GM18907 (cell line): ENCODE results near the gene KLF9.
"Not testable (repeated sequence)": the region's sequence is repeated elsewhere in the genome, so short reads cannot be mapped to it uniquely, and the experiment has no call there.

Experiments
- ATAC-seq: cut with Tn5 transposase; IDR thresholded peaks from one replicate; pipeline ENCODE4 v1.9.1; 2021; ENCODE audit warnings: mild to moderate bottlenecking, moderate library complexity; ENCODE audit not compliant: unreplicated experiment

KLF9 gene

DNA sequence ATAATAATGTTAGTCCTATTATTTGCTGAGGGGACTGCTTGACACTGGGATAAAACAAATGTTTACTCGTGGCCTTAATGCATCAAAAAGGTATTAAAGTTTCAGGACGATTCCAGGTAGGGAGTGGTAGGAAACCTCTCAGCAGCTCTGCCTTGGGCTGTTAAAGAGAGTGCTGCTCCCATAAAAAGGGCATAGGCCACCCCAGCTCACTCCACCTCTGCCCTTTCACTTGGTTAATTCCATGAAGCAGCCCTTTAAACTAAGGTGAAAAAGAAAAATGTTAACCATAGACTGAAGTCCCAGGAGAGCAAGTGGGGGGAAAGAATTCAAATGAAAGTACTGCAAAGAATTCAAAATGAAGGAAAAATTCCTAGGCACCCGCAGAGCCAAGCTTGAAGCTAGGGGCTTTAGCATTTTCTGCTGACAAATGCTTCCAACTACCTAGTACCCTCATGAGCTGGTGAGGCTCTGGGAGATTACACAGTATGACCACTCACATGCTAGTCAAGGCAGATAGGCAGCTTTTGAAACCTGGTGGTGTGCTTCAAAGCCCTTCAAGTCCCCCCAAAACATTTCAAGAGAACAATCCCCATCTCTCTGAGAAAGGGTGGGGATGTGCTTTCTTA is 8.5 kb downstream of the KLF9 start:
- peak; percentile 34 for ATAC-seq

DNA sequence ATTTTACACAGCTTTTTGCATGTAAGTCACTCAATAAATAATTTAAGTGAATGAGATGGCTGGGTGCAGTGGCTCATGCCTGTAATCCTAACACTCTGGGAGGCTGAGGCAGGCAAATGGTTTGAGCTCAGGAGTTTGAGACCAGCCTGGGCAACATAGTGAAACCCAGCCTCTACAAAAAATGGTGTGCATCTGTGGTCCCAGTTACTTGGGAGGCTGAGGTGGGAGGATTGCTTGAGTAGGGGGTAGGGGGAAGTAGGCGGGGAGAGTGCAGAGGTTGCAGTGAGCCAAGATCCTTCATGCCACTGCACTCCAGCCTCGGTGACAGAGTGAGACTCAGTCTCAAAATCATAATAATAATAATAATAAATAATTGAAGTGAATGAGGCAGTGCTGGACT is 10.2 kb downstream of the KLF9 start:
- ATAC-seq = no peak

DNA sequence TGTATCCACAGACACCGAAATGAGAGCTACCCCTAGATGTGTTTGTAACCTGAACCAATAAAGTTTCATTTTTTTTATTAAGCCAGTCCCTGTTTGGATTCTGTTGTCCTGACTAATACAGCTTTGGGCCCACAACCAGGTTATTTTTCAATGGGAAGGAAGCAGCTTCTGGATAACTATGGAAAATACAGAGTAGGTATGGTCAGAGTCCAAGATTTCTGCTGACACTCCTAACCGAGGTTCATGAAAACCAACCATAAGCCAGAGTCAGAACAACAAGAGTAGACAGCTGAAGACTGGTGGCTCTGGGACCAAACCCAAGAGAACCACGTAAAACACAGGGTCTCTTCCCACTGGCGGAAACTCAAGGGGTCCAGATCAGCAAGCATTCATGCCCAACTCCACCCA is 10.8 kb downstream of the KLF9 start:
- no peak for ATAC-seq

DNA sequence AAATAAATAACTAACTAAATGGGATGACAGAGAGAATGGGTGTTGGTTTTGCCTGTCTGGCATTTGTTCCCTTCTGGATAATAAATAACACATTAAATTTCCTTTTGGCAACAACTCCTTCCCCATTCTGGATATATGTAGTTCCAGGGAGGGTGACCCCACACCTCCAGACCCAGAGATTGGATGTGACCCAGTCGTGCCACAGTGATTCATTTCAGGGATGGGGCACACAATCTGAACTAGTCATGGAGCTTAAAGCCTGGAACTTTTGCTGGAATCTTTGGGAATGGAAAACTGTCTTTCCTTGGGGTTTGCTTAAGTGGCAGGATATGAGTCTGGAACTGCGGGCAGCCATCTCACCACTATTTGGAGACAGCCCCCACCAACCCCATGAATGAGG is 11.3 kb downstream of the KLF9 start:
- no peak for ATAC-seq

DNA sequence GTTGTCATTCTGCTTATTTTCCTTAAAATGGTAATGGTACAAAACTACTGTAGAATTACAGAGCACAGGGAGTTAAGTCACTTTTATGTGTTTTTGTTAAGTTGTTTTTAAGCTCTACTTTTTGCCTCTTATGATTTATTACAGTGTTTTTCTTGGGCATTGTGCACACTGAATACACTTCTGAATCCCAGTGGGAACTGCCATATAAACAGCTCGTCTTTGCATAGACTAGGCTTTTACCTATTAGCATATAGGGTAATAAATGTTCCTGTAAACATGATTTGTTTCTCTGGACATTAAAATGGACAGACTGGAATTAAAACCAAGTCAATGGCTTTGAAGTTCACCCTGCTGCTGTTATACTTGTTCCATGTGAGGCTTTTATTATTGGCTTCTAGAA is 12.2 kb downstream of the KLF9 start:
- ATAC-seq = no peak

DNA sequence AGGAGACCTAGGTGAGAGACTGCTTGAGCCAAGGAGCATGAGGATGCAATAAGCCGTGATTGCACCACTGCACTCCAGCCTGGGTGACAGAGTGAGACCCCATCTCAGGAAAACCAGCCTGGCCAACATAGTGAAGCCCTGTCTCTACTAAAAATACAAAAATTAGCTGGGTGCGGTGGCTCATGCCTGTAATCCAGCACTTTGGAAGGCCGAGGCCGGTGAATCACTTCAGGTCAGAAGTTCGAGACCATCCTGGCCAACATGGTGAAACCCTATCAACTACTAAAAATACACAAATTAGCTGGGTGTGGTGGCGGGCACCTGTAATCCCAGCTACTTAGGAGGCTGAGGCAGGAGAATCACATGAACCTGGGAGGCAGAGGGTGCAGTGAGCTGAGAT is 13.2 kb downstream of the KLF9 start:
- ATAC-seq = not testable (repeated sequence)

DNA sequence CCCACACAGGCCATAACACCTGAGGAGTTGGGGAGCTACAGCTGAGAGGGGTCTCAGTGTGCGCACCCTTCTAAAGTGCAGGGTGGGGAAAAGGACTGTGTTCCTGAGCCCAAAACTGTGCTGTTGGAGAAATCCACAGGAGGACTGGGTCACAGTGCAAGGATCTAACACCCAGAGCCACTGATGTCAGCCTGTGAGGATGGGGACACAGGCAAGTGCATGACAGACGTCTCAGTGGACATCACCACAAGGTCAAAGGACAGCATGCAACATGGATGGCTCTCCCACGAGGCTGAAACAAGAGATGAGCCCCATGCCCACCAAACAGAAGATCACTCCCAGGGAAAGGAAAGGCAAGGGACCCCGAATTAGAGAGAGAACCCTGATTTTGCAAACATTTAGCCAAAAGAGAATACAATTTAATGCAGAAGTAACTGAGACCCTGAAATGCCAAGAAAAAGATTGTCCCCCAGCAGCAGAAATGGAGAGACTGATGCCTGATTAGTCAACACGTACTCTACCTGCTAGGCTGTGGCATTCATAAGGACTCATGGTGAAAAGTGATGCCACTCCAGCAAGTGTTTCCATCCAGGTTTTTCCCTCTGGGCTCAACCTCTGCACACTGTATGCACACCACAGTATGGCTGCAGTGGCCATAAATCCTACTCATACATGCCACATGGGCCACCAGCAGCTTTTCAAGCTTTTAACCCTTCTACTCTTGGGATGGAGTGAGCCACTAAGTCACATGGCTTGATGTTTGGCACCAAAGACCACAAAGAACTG is 14.2 kb downstream of the KLF9 start:
- no peak for ATAC-seq

DNA sequence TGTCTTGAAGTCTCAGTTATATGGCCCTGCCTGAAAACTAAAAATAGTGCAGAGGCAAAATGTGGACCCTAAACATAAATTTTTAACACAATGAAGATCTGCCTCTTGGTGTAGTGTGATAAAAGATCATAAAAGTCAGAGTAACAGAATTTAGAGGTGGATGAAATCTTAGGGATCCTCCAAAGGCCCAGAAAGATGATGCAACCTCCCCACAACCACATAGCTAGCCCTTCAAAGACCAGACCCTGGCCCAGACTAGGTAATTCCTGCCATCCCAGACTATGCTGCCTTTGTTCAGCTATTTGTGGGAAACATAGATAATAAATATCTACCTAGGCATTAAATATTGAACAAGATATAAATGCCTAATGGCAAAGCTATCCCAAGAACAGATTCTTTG is 15.3 kb downstream of the KLF9 start:
- no peak for ATAC-seq

DNA sequence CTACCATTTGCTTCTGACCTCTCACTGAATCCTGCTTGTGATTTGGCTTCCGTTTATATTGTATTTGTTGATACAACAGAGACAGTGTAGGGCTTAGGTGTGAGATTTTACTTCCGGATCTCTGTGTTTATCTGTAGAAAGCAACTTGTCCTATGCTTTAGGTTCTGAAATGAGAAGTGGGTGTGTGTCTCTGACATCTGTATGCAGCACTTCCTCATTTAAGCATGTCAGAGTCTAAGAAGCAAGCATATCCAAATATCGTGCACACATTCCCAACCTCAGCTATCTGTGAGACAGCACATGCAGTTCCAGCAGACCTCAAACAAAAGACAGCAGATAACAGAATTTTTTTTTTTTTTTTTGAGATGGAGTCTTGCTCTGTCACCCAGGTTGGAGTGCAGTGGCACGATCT is 16.3 kb downstream of the KLF9 start:
- ATAC-seq = peak; percentile 97

DNA sequence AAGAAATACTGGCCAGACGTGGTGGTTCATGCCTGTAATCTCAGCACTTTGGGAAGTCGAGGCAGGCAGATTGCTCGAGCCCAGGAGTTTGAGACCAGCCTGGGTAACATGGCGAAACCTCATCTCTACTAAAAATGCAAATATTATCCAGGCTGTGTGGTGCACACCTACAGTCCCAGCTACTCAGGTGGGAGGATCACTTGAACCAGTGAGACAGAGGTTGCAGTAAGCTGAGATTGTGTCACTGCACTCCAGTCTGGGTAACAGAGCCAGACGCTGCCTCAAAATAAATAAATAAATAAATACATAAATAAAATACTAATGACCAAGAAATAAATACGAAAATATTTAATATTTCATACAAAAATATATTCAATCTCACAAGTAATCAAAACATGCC is 18.8 kb downstream of the KLF9 start:
- ATAC-seq = no peak

DNA sequence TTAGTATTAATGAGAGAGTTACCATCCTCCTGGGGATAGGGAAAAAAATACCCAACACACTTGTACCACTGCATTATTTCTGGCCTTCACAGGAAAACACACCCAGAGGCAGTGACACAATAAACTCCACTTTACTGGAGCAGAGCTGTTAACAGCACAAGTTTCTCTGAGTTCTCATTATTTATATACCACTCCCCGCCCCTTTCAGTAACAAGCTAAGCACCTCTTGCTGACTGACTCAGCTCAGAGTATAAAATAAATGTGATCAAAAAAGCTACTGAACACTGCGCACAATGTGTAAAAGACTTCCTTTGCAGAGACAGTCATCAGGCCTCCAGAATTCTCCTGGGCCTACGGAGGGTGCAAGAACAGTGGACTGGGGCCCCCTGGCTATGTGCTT is 21.6 kb downstream of the KLF9 start:
- no peak for ATAC-seq

DNA sequence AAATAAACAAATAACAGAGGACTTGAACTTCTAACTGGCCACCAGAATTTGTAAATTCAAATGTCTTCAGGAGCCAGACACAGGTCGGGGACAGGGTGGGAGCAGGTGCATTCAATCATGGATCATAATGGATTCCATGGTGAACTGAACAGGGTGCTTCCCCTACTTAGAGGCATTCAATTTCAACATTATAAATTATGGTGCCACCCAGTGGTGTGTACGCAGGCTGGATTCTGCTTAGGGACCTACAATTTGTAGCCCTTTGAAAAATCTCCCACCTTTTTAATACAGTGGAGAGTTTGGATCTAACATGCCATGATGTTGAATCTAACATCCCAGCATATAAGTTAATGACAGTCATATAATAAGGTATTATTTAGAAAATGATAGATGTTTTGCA is 22.3 kb downstream of the KLF9 start:
- peak; percentile 64 for ATAC-seq

DNA sequence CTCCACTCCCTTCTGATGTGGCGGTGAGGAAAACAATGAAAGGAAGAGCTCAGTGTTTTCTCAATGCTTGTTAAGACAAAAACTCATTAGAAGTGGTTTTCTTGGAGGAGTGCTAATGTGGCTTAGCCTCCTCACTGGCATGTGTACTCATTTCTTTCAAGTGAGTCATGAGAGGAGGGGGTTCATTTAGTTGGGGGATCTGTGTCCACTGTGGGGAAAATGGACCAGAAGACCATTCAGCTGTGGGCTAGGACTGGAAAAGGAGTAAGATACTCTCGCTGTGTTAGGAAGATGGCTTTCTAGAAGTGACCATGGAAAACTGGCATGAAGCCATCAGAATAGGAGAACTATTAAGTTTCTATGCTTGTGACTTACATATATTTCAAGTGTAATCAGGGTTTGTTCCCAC is 23.5 kb downstream of the KLF9 start:
- no peak for ATAC-seq

DNA sequence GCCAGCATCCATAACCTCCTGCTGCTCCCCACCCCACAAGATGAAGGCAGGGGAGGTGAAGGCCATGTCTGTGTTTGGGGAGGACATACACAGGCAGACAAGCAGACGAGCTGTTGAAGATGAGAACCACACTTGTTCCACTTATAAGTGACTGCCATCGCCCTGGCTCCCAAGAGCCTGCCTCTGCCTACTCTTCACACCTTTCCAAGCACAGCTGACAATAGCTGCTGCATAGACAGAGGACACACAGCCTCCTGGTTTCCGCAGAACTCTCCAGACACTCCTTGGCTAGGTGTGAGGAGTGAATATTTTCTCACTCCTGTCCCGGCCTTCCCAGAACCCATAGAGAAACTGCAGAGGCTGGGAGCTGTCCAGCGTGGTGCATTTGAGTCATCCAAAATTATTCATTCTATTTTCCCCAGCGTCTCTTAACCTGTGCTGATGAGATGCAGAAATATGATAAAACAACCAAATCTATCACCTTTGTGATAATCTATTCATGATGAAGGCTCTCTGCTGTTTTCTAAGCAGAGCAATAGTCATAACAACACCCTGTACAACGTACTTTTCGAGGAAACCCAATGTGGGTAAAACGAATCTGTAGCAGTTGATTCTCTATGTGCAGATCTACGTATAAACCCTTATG is 24.7 kb downstream of the KLF9 start:
- no peak for ATAC-seq

DNA sequence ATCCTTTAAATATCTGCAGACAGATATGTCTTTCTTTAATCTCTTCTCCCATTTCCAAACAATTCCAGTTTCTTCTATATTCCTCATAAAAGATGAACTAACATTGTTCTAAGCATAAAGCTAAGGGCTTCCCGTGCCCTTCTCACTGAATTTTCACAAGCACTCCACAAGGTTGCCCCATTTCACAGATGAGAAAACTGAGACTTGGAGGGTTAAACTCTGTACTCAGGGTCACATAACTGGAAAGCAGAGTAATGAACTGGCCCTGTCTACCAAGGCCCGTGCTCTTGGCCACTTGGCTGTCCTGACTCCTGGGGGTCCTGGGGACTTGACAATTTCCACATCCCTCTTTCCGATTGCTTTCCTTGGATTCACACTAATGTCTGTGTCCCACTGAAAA is 25.3 kb downstream of the KLF9 start:
- no peak for ATAC-seq

DNA sequence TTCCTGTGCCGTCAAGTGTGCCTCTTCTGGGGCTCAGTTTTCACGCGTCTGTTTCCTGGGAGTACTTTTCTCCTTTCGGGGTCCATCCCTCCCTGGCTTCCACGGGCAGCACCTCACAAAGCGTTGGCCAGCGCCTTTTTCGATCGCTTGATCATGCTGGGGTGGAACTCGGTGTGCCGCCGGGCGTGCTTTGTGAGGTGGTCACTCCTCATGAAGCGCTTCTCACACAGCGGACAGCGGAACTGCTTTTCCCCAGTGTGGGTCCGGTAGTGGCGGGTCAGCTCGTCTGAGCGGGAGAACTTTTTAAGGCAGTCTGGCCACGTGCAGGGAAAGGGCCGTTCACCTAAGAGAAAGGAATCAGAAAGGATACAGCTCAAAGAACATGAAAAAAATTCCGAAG is 26.8 kb downstream of the KLF9 start:
- no peak for ATAC-seq

DNA sequence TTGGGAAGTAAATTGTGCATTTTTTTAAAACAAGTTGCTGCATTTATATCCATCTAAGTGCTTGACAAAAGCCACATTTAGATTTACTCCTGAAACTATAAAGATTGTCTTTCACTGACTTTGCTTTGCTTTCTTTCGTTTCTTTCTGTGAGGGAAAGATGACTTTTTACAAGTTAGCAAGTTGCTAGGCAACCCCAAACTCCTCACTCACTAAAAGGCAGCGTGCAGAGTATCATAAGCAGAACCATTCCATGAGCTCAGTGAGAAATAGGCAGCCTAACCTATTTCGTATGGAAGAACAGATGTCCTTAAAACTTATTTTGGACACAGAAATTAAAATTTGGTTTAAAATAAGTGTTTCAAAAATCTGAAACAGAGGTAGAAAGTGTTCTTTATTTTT is 29.0 kb downstream of the KLF9 start:
- ATAC-seq = no peak

DNA sequence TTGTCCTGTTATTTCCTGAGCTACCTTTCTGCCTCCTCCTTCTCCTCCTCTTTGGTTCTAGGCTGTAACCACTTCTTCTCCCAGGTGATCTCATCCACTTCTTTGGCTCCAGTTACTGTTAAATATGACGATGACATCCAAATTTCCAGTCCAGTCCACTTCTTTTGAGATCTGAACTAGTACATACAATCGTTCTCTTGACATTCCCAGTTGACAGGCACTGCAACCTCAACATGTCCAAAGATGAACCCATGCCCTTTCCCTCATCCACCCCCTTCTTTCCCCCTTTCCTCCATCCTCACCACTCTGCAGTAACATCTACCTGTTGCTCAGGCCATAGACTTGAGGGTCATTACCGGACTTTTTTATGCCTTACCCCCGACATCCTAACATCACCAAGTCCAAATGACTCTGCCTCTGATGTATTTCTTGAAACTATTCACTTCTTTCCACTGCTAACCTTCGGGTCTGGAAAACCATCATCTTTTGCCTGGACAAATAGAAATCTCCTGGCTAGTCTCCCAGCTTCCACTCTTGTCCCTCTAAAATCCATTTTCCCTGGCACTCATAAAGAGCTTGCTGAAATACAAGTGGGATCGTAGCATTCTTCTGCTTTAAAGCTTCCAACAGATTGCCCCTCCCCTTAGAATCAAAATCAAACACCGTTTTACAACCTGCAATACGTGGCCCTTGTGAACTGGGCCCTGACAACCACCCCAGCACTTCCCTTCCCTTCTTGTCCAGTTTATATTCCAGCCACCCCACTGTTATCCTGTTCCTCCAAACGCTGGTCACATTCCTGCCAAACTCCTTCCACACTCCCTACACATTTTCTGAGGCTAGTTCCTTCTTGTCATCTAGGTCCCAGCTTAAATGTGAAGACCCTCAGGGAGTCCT is 31.5 kb downstream of the KLF9 start:
- ATAC-seq = no peak

DNA sequence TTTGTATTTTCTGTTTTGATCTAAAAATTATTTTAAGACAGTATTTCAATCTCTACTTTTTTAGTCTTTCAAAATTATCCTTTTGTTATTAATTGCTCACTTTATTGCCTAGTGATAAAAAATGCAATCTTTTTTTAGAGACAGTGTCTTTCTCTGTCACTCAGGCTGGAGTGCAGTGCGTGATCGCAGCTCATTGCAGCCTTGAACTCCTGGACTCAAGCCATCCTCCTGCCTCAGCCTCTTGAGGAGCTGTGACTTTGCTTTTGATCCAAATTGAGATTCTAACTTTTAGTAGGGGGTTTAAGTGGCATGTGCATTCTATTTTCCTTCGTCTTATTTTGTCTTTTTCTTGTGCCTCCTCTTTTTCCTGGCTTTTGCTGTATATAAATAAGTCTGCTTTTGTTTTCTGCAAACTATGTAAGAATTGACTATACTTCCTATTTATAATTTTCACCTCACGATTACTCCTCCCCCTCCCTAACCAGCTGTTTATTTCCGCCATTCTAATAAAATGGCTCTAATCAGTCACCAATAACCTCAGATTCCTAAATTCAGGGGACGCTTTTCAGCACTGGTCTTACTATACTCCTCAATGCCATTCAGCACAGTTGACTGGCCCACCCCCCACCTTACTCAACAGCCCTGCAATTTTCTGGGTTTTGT is 32.3 kb downstream of the KLF9 start:
- ATAC-seq = no peak

DNA sequence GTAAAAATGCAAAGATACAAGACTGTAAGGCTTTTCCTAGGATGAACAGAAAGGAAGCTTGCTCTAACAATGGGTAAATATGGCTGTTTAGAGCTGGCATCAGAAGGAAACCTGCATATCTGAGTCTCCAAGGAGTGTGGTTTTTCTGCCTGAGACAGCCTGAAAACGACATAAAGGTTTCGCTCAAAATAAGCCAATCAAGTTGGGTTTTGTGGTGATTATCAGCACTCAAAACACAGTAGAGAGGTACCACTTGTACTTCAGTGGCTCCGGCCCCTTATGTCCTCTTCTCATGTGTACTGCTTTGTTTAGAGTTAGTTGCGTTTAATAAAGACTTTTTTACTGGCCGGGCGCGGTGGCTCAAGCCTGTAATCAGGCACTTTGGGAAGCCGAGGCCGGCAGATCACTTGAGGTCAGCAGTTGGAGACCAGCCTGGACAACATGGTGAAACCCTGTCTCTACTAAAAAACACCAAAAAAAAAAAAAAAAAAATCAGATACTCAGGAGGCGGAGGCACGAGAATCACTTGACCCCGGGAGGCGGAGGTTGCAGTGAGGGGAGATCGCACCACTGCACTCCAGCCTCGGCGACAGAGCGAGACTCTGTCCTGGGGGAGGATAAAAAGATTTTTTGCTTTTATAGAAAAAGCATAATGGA is 39.4 kb downstream of the KLF9 start:
- ATAC-seq = no peak
